ENCODE results near the gene ELOVL6.

- TF ChIP-seq, protein P1, sequence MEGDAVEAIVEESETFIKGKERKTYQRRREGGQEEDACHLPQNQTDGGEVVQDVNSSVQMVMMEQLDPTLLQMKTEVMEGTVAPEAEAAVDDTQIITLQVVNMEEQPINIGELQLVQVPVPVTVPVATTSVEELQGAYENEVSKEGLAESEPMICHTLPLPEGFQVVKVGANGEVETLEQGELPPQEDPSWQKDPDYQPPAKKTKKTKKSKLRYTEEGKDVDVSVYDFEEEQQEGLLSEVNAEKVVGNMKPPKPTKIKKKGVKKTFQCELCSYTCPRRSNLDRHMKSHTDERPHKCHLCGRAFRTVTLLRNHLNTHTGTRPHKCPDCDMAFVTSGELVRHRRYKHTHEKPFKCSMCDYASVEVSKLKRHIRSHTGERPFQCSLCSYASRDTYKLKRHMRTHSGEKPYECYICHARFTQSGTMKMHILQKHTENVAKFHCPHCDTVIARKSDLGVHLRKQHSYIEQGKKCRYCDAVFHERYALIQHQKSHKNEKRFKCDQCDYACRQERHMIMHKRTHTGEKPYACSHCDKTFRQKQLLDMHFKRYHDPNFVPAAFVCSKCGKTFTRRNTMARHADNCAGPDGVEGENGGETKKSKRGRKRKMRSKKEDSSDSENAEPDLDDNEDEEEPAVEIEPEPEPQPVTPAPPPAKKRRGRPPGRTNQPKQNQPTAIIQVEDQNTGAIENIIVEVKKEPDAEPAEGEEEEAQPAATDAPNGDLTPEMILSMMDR (IDR thresholded peaks at IDR 0.05; ENCODE audit: low read depth, low read length) = no peak
- no peak for TF ChIP-seq EZH2phosphoT487 (IDR thresholded peaks at IDR 0.05; ENCODE audit: low read depth)
These were observed 173.4 kb downstream of the ELOVL6 start for GRCh38 chr4:110025056-110025455.

Data from OCI-LY3 (cell line).